Upper lobe of right lung (tissue), 1 donor: ENCODE data around the gene GALNT18. TPM values are rescaled to one million over a fixed set of nuclear protein-coding genes. Genes with fewer than 3 reads are reported as not detected.

Experiments used
- ATAC-seq: fragments of 200-7000 bp; cut with Tn5 transposase; one replicate; pipeline ENCODE4 v1.9.1; 2020; ENCODE audit warnings: mild to moderate bottlenecking, moderate library complexity
- DNase-seq: peaks from one replicate; pipeline ENCODE4 v3.0.0-alpha.2; 2020
- H3K27ac ChIP-seq: fragments of 200-600 bp; one replicate; pipeline ENCODE4 v1.8.0; 2022
- H3K27me3 ChIP-seq: fragments of 200-600 bp; one replicate; pipeline ENCODE4 v1.8.0; 2022; ENCODE audit warnings: mild to moderate bottlenecking
- H3K36me3 ChIP-seq: fragments of 200-600 bp; one replicate; pipeline ENCODE4 v1.8.0; 2022
- H3K4me1 ChIP-seq: fragments of 200-600 bp; one replicate; pipeline ENCODE4 v1.8.0; 2022
- H3K4me3 ChIP-seq: fragments of 200-600 bp; one replicate; pipeline ENCODE4 v1.8.0; 2022; ENCODE audit warnings: mild to moderate bottlenecking
- H3K9me3 ChIP-seq: fragments of 200-600 bp; one replicate; pipeline ENCODE4 v1.8.0; 2022
- intact Hi-C: fragments of 100-400 bp; cut with DNase I; formaldehyde crosslinking; loops from one replicate; pipeline ENCODE4 v1.11.0; 2022
- total RNA-seq: library from RNA; stranded (reverse); fragmentation: NEBNext Ultra II Directional; extraction: Animal tissue kit (Norgen Biotek cat#: 25700); gene quantifications from one replicate; pipeline ENCODE4 v1.2.1, GENCODE V29; 2021
- TF ChIP-seq, protein P1 (sequence below): fragments of 200-600 bp; IDR thresholded peaks from one replicate; pipeline ENCODE4 v1.8.0; 2022; ENCODE audit warnings: antibody characterized with exemption
- donor health status: DM: no; HTN: yes; CAD: no; lungs with severe emphysema.

GALNT18 gene
- total RNA-seq, 1 donor from 2014 or later, result 55.5 TPM

DNA sequence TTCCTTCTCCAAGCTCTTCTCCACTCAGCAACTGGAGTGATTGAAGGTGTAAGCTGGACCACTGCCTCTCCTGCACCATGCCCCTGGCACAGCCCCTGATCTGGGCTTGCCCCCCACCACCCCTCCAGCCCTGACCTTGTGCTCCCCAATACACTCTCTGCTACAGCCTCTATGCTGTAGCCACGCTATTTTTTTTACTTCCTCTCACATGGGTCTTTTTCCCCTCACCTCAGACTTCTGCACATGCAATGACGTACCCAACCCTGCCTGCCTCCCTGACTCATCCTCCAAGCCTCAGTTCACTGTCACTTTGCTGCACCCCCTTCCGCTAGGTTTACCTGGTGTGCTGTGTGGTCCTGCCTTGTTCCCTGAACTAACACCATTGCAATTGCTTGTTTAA lies 277.8 kb downstream of the GALNT18 start:
- TF ChIP-seq, protein P1, sequence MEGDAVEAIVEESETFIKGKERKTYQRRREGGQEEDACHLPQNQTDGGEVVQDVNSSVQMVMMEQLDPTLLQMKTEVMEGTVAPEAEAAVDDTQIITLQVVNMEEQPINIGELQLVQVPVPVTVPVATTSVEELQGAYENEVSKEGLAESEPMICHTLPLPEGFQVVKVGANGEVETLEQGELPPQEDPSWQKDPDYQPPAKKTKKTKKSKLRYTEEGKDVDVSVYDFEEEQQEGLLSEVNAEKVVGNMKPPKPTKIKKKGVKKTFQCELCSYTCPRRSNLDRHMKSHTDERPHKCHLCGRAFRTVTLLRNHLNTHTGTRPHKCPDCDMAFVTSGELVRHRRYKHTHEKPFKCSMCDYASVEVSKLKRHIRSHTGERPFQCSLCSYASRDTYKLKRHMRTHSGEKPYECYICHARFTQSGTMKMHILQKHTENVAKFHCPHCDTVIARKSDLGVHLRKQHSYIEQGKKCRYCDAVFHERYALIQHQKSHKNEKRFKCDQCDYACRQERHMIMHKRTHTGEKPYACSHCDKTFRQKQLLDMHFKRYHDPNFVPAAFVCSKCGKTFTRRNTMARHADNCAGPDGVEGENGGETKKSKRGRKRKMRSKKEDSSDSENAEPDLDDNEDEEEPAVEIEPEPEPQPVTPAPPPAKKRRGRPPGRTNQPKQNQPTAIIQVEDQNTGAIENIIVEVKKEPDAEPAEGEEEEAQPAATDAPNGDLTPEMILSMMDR, result no peak
- Histone ChIP-seq H3K27ac (no peak overlapping the region), H3K27me3 (no peaks in the 10 kb centered on the region), H3K36me3 (no peaks in the 10 kb centered on the region), H3K4me1 (peaks cover 7% of the 10 kb centered on the region), H3K4me3 (no peak overlapping the region), H3K9me3 (no peaks in the 10 kb centered on the region)
- DNase-seq, result no peak
- intact Hi-C loops, result no loop called here
- no peak for ATAC-seq

DNA sequence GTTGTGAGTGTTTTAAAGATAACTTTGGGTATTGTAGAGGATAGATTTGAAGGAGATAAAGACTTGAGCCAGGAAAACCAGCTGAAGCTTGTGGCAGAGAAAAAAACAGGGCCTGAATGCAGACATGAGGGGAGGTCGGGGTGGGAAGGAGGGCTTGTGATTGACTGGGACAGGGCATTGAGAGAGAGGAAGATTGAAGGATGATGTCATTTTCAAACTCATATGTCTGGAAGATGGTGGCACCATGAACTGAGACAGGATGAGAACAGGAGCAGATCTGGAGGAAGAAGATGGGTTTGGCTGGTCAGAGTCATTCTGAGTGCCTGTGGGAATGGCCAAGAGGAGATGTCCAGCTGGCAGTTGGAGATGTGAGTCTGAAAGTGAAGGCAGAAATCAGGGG lies 283.5 kb downstream of the GALNT18 start:
- intact Hi-C loops, result no loop called here

DNA sequence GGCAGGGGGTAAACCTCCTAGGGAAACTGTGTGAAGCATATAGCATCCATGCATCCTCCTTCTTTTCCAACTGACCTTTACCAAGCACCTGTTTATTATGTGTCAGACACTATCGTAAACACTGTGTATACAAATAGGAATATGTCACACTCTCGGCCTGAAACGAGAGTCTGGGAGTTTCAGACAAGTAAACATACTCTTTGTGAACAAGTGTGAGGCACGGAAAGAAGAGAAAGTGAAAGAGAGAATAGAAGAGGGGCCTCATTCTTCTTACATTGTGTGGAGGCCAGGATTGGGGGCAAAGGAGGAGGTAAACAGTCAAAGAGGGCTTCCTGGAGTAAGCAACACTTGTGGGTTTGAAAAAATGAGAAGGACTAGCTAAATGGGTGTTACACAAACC lies 285.1 kb downstream of the GALNT18 start:
- intact Hi-C loops, result no loop called here
- Histone ChIP-seq H3K4me3 (no peak overlapping the region), H3K27ac (no peak overlapping the region), H3K27me3 (no peaks in the 10 kb centered on the region), H3K4me1 (no peaks in the 10 kb centered on the region), H3K9me3 (no peaks in the 10 kb centered on the region), H3K36me3 (peaks cover under 1% of the 10 kb centered on the region)
- no peak for DNase-seq
- ATAC-seq, result no peak
- TF ChIP-seq, protein P1, result no peak

More for the DNA sequence above, 283.5 kb downstream of the GALNT18 start:
- TF ChIP-seq, protein P1, result no peak
- DNase-seq (no peak), ATAC-seq (no peak)
- Histone ChIP-seq H3K4me3 (no peak overlapping the region), H3K27me3 (no peaks in the 10 kb centered on the region), H3K4me1 (no peaks in the 10 kb centered on the region), H3K36me3 (no peaks in the 10 kb centered on the region), H3K9me3 (no peaks in the 10 kb centered on the region), H3K27ac (no peak overlapping the region)

DNA sequence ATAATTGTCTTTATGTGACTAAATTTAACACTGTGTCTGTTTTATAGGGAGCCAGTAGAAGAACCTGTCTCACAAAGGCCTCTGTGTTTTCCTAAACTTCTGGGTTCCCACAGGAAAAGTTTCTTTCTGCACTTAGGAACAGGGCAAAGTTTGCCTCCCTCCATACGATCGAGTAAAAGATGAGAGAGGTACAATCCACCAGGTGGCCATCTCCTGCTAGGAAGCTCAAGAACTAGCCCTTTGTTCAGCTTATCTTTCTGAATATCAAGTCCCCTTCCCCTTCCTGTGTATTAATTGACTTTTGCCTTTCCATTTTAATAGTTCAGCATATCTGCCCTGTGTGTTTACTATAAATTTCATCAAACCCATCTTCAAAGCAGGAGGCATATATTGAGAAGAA lies 286.8 kb downstream of the GALNT18 start:
- Histone ChIP-seq H3K4me3 (no peak overlapping the region), H3K4me1 (no peaks in the 10 kb centered on the region), H3K27ac (no peak overlapping the region), H3K27me3 (no peaks in the 10 kb centered on the region), H3K9me3 (no peaks in the 10 kb centered on the region), H3K36me3 (peaks cover 5% of the 10 kb centered on the region)
- TF ChIP-seq, protein P1, result no peak
- ATAC-seq (no peak), DNase-seq (no peak)
- intact Hi-C loops, result no loop called here

DNA sequence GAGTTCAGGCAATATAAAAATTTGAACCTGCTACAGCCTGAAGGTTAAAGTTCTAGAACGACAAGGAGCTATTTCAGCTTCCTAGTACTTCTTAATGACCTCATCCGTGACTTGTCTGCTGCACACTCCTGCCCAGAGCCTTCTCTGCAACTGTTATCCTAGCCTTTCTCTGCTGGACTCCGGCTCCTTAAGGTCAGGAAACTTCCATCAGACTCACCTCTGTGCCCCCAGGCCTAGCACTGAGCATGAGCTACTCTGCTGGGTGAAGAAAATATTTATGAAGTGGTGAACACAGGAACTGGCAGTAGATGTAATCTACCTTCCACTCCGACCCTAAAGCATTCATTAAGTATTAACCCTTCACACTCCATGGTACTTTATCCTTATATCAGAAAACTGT lies 287.2 kb downstream of the GALNT18 start:
- H3K27me3 ChIP-seq, result no peaks in the 10 kb centered on the region
- ATAC-seq (no peak), DNase-seq (no peak)
- H3K27ac ChIP-seq, result no peak overlapping the region
- H3K9me3 ChIP-seq, result no peaks in the 10 kb centered on the region
- TF ChIP-seq, protein P1, result no peak
- H3K4me1 ChIP-seq, result no peaks in the 10 kb centered on the region
- intact Hi-C loops, result no loop called here
- no peak overlapping the region for H3K4me3 ChIP-seq
- peaks cover 5% of the 10 kb centered on the region for H3K36me3 ChIP-seq

DNA sequence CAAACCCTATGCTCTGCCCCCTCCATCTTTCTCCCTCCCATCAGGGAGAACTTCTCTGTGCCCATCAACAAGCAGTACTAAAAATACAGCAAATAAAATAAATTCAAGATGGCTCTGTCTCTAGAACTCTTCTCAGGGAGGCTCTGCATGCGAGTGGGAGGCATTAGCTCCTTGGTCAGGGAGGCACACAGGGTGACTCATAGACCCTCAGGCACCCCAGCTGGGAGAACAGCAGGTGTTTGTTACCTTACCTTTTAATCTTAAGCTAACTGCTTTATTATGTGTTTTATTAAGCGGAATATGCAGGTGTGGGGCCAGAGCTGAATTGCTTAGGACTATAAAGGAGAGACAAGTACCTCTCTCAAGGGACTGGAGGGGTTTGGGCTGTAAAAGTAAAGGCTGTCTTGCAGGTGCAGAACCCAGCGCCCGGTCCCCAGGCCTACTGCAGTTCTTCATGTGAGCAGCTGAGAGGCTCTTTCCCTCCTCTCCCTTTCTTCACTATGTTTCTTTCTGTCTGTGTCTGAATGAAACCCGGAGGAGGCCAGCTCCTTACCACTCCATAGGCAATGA lies 289.6 kb downstream of the GALNT18 start:
- peaks cover 5% of the 10 kb centered on the region for H3K36me3 ChIP-seq
- ATAC-seq (no peak), DNase-seq (no peak)
- intact Hi-C loops, result no loop called here
- TF ChIP-seq, protein P1, result no peak
- H3K4me1 ChIP-seq, result no peaks in the 10 kb centered on the region
- H3K27me3 ChIP-seq, result no peaks in the 10 kb centered on the region
- H3K27ac ChIP-seq, result no peak overlapping the region
- no peak overlapping the region for H3K4me3 ChIP-seq
- no peaks in the 10 kb centered on the region for H3K9me3 ChIP-seq
